ENCODE data around the gene MKLN1. TPM values are rescaled to one million over a fixed set of nuclear protein-coding genes. Genes with fewer than 3 reads are reported as not detected.

Gene MKLN1
- total and polyA plus RNA-seq, 2 of the 13 experiments (the other 11 are each of a cell fraction or from before 2014, with no cell fraction given) = 33.6 to 43.5 TPM

DNA sequence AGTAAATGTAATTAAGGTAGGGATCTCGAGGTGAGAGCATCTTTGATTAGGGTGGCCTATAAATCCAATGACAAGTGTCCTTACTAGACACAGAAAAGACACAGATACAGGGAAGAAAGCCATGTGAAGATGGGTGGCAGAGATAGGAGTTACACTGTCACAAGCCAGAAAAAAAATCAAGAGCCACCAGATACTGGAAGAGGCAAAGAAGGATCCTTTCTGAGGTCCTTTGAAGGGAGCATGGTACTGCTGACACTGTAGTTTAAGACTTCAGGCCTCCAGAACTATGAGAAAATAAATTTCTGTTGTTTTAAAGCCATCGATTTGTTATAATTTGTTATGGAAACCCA is 56.6 kb downstream of the MKLN1 start:
- DNase-seq (ENCODE audit: low spot score) (no peak), ATAC-seq (no peak), FAIRE-seq (no peak)
- Histone ChIP-seq H4K20me1 (ENCODE audit: insufficient read depth, low read length) (peaks cover 11% of the 10 kb centered on the region; the same call in 1 of the 2 replicates), H3K27ac (ENCODE audit: extremely low read length, insufficient read depth, low read length) (no peak overlapping the region), H3K4me3 (replicated peaks in 1 of 3; ENCODE audit: insufficient read depth in 1 of 3, low read depth in 2 of 3, low read length in 3 of 3) (no peak overlapping the region), H3K79me2 (ENCODE audit: insufficient read depth, low read length) (peaks cover 32% of the 10 kb centered on the region), H3K9me3 (ENCODE audit: low read length) (no peaks in the 10 kb centered on the region), H3K4me1 (ENCODE audit: insufficient read depth, low read length) (no peaks in the 10 kb centered on the region), H3K4me2 (ENCODE audit: low read depth, low read length) (no peak overlapping the region), H3K36me3 (replicated peaks in 1 of 2; ENCODE audit: control insufficient read depth in 1 of 2, insufficient read depth in 2 of 2, low read length in 2 of 2) (peaks cover 2 to 17% of the 10 kb centered on the region in 2 experiments; a peak in 3 of 5 replicates), H2AFZ (ENCODE audit: low read length) (no peak overlapping the region), H3K9ac (ENCODE audit: insufficient read depth, low read depth, low read length) (no peak overlapping the region), H3K27me3 (ENCODE audit: control insufficient read depth in 1 of 2, insufficient read depth in 2 of 2, low read length in 2 of 2) (no peaks in the 10 kb centered on the region)
- in situ Hi-C loops (cut with HindIII; ENCODE audit: extremely low pct_ligation_motif_present, low pct_unique_long_range_greater_than_20kb) (no loop called here), intact Hi-C loops (cut with micrococcal nuclease; ENCODE audit: unreplicated experiment) (no loop called here)
- ChIA-PET POLR2A (no interaction called here), CTCF (ENCODE audit: low intra/inter-chr PET ratio, low total read pairs) (no interaction called here)
- TF ChIP-seq CREM (IDR thresholded peaks at IDR 0.05) = no peak
- no peak for TF ChIP-seq CREM (CRISPR knock-in tag; IDR thresholded peaks at IDR 0.05)
- no peak for TF ChIP-seq ZMYM4 (CRISPR knock-in tag; IDR thresholded peaks at IDR 0.05)
- no peak for TF ChIP-seq ZEB1 (IDR thresholded peaks at IDR 0.05; ENCODE audit: insufficient replicate concordance, low read depth)
- TF ChIP-seq EEA1 (CRISPR knock-in tag; IDR thresholded peaks at IDR 0.05; ENCODE audit: borderline replicate concordance) = no peak
- TF ChIP-seq, protein P1, sequence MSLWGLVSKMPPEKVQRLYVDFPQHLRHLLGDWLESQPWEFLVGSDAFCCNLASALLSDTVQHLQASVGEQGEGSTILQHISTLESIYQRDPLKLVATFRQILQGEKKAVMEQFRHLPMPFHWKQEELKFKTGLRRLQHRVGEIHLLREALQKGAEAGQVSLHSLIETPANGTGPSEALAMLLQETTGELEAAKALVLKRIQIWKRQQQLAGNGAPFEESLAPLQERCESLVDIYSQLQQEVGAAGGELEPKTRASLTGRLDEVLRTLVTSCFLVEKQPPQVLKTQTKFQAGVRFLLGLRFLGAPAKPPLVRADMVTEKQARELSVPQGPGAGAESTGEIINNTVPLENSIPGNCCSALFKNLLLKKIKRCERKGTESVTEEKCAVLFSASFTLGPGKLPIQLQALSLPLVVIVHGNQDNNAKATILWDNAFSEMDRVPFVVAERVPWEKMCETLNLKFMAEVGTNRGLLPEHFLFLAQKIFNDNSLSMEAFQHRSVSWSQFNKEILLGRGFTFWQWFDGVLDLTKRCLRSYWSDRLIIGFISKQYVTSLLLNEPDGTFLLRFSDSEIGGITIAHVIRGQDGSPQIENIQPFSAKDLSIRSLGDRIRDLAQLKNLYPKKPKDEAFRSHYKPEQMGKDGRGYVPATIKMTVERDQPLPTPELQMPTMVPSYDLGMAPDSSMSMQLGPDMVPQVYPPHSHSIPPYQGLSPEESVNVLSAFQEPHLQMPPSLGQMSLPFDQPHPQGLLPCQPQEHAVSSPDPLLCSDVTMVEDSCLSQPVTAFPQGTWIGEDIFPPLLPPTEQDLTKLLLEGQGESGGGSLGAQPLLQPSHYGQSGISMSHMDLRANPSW (CRISPR knock-in tag; IDR thresholded peaks at IDR 0.05; ENCODE audit: borderline replicate concordance) = no peak
- TF ChIP-seq SIX4 (CRISPR knock-in tag; IDR thresholded peaks at IDR 0.05) = no peak
- no peak for TF ChIP-seq SIX1 (CRISPR knock-in tag; IDR thresholded peaks at IDR 0.05; ENCODE audit: borderline replicate concordance)
- no peak for TF ChIP-seq NR1H2 (CRISPR knock-in tag; IDR thresholded peaks at IDR 0.05; ENCODE audit: borderline replicate concordance, low read depth)
- no peak for TF ChIP-seq KLF6 (CRISPR knock-in tag; IDR thresholded peaks at IDR 0.05)
- no peak for TF ChIP-seq ZNF652 (CRISPR knock-in tag; IDR thresholded peaks at IDR 0.05; ENCODE audit: borderline replicate concordance, low read depth)
- no peak for TF ChIP-seq PAX8 (CRISPR knock-in tag; IDR thresholded peaks at IDR 0.05; ENCODE audit: borderline replicate concordance)
- BruUV-seq (replicated peaks) = no TSS peak
- 100% methylated on average over 2 of the region's 2 CpGs for WGBS (ENCODE audit: low lambda C conversion rate)

Measured in HepG2 (cell line).